IMR-90 (cell line): ENCODE results near the gene DSG1. TPM values are rescaled to one million over a fixed set of nuclear protein-coding genes. Genes with fewer than 3 reads are reported as not detected.

Experiments
- ATAC-seq: fragments of 200-7000 bp; cut with Tn5 transposase; 2 replicates; pipeline ENCODE4 v1.9.1; 2020; ENCODE audit warnings: low read depth, mild to moderate bottlenecking, moderate library complexity
- BruUV-seq: library from RNA; stranded (reverse); fragments of 400-500 nt; replicated peaks from 2 replicates; lab custom pipeline; 2021; lab: Mats Ljungman, UMichigan
- CTCF ChIA-PET: fragments of 300-600 bp; formaldehyde crosslinking; extraction: SDS; loops from one replicate; lab custom pipeline; 2021; ENCODE audit warnings: antibody characterized with exemption; lab: Yijun Ruan, JAX
- POLR2A ChIA-PET: fragments of 300-600 bp; sonication (Branson Sonifier 250); formaldehyde crosslinking; loops from one replicate; lab custom pipeline; 2022; ENCODE audit warnings: antibody characterized with exemption; ENCODE audit not compliant: unreplicated experiment; lab: Charles Lee
- DNase-seq: peaks from one replicate; pipeline ENCODE4 v3.0.0; 2013
- H2AFZ ChIP-seq: replicated peaks from 2 replicates; pipeline ENCODE3; 2013; ENCODE audit warnings: low read length, mild to moderate bottlenecking; ENCODE audit not compliant: poor library complexity
- H2AK5ac ChIP-seq: 2 replicates; pipeline ENCODE4 v1.6.1; 2013; ENCODE audit warnings: low read depth, low read length, inconsistent platforms
- H2AK9ac ChIP-seq: replicated peaks from 2 replicates; pipeline ENCODE3; 2013; ENCODE audit warnings: mild to moderate bottlenecking, low read depth, low read length, moderate library complexity; ENCODE audit not compliant: poor library complexity
- H2BK120ac ChIP-seq: 2 replicates; pipeline ENCODE4 v1.6.1; 2013; ENCODE audit warnings: low read depth, low read length, inconsistent platforms
- H2BK15ac ChIP-seq: 3 replicates; pipeline ENCODE4 v1.6.1; 2013; ENCODE audit warnings: low read depth, low read length, inconsistent platforms
- H2BK20ac ChIP-seq: 2 replicates; pipeline ENCODE4 v1.6.1; 2013; ENCODE audit warnings: low read depth, mild to moderate bottlenecking, inconsistent platforms, low read length, moderate library complexity
- H2BK5ac ChIP-seq: 2 replicates; pipeline ENCODE4 v1.6.1; 2013; ENCODE audit warnings: mild to moderate bottlenecking, low read depth, low read length, inconsistent platforms; ENCODE audit not compliant: poor library complexity, severe bottlenecking
- H3K14ac ChIP-seq: replicated peaks from 2 replicates; pipeline ENCODE4 v1.6.1; 2013; ENCODE audit warnings: low read depth, low read length, inconsistent platforms
- H3K18ac ChIP-seq: 2 replicates; pipeline ENCODE4 v1.6.1; 2013; ENCODE audit warnings: low read depth, low read length, control low read depth
- H3K23ac ChIP-seq: 2 replicates; pipeline ENCODE4 v1.6.1; 2013; ENCODE audit warnings: low read depth, low read length, inconsistent platforms
- H3K27ac ChIP-seq: 2 replicates; pipeline ENCODE4 v1.5.1; 2013; ENCODE audit warnings: mild to moderate bottlenecking, control low read depth, low read length; ENCODE audit not compliant: insufficient read depth
- H3K27me3 ChIP-seq: 2 replicates; pipeline ENCODE4 v1.6.1; 2013; ENCODE audit warnings: low read length; ENCODE audit not compliant: control insufficient read depth, insufficient read depth
- H3K36me3 ChIP-seq: 2 replicates; pipeline ENCODE4 v1.6.1; 2013; ENCODE audit warnings: low read length, mixed read lengths; ENCODE audit not compliant: control insufficient read depth, insufficient read depth
- H3K4ac ChIP-seq: 2 replicates; pipeline ENCODE4 v1.6.1; 2013; ENCODE audit warnings: low read depth, low read length, inconsistent platforms
- H3K4me1 ChIP-seq: 2 replicates; pipeline ENCODE4 v1.6.1; 2013; ENCODE audit warnings: low read length, mixed read lengths; ENCODE audit not compliant: control insufficient read depth, insufficient read depth
- H3K4me2 ChIP-seq: 2 replicates; pipeline ENCODE4 v1.6.1; 2013; ENCODE audit warnings: low read depth, mild to moderate bottlenecking, control low read depth, low read length, moderate library complexity
- H3K4me3 ChIP-seq: 2 replicates; pipeline ENCODE4 v1.5.1; 2013; ENCODE audit warnings: low read depth, mild to moderate bottlenecking, control low read depth, low read length, moderate library complexity; ENCODE audit not compliant: insufficient read depth
- H3K56ac ChIP-seq: 2 replicates; pipeline ENCODE4 v1.6.1; 2013; ENCODE audit warnings: low read length, inconsistent platforms; ENCODE audit not compliant: insufficient read depth; ENCODE audit errors: extremely low read depth
- H3K79me1 ChIP-seq, 2 experiments: 2 replicates each; pipeline ENCODE4 v1.6.1; 2013; ENCODE audit warnings: low read length in 2 of 2, inconsistent platforms in 1 of 2, low read depth in 1 of 2
- H3K9ac ChIP-seq: 2 replicates; pipeline ENCODE4 v1.6.1; 2013; ENCODE audit warnings: low read depth, low read length, control low read depth
- H3K9me1 ChIP-seq: 2 replicates; pipeline ENCODE4 v1.6.1; 2013; ENCODE audit warnings: low read length, inconsistent platforms; ENCODE audit not compliant: insufficient read depth
- H3K9me3 ChIP-seq: 2 replicates; pipeline ENCODE4 v1.6.1; 2013; ENCODE audit warnings: low read length; ENCODE audit not compliant: control insufficient read depth, insufficient read depth
- H4K20me1 ChIP-seq: 2 replicates; pipeline ENCODE4 v1.6.1; 2013; ENCODE audit warnings: low read length, inconsistent platforms; ENCODE audit not compliant: insufficient read depth
- H4K5ac ChIP-seq: 2 replicates; pipeline ENCODE4 v1.6.1; 2013; ENCODE audit warnings: mild to moderate bottlenecking, low read depth, low read length, control low read depth
- H4K8ac ChIP-seq, 2 experiments: 2 replicates each; pipeline ENCODE4 v1.6.1; 2013; ENCODE audit warnings: low read depth in 2 of 2, low read length in 2 of 2, control low read depth in 1 of 2, inconsistent platforms in 1 of 2
- H4K91ac ChIP-seq: 2 replicates; pipeline ENCODE4 v1.6.1; 2013; ENCODE audit warnings: low read depth, low read length, inconsistent platforms; ENCODE audit not compliant: insufficient read depth
- BHLHE40 ChIP-seq: fragments of 150-350 bp; IDR thresholded peaks from 2 replicates; pipeline ENCODE4 v1.6.1; 2016; ENCODE audit warnings: mild to moderate bottlenecking, low read depth, low read length
- CEBPB ChIP-seq: IDR thresholded peaks from 2 replicates; pipeline ENCODE4 v1.6.1; 2012; ENCODE audit warnings: low read depth, low read length, improper control_type of control experiment
- CHD1 ChIP-seq: IDR thresholded peaks from 2 replicates; pipeline ENCODE4 v1.6.1; 2012; ENCODE audit warnings: low read depth, low read length, improper control_type of control experiment
- FOS ChIP-seq: fragments of 150-350 bp; IDR thresholded peaks from 2 replicates; pipeline ENCODE4 v1.6.1; 2016; ENCODE audit warnings: low read depth, low read length
- MAFK ChIP-seq: IDR thresholded peaks from 2 replicates; pipeline ENCODE4 v1.6.1; 2012; ENCODE audit warnings: low read depth, low read length, improper control_type of control experiment
- MAZ ChIP-seq: IDR thresholded peaks from 2 replicates; pipeline ENCODE4 v1.6.1; 2012; ENCODE audit warnings: low read depth, mild to moderate bottlenecking, low read length, improper control_type of control experiment, moderate library complexity, borderline replicate concordance
- MXI1 ChIP-seq: IDR thresholded peaks from 2 replicates; pipeline ENCODE4 v1.6.1; 2012; ENCODE audit warnings: low read depth, mild to moderate bottlenecking, low read length, moderate library complexity, borderline replicate concordance
- POLR2A ChIP-seq: IDR thresholded peaks from 2 replicates; pipeline ENCODE4 v1.6.1; 2012; ENCODE audit warnings: mild to moderate bottlenecking, low read depth, low read length
- RAD21 ChIP-seq: IDR thresholded peaks from 2 replicates; pipeline ENCODE4 v1.6.1; 2012; ENCODE audit warnings: low read length, improper control_type of control experiment
- RCOR1 ChIP-seq: IDR thresholded peaks from 2 replicates; pipeline ENCODE4 v1.6.1; 2012; ENCODE audit warnings: mild to moderate bottlenecking, low read length, improper control_type of control experiment; ENCODE audit not compliant: insufficient replicate concordance
- RFX5 ChIP-seq: IDR thresholded peaks from 2 replicates; pipeline ENCODE4 v1.8.0; 2012; ENCODE audit warnings: low read depth, mild to moderate bottlenecking, low read length, moderate library complexity
- SMC3 ChIP-seq: fragments of 150-350 bp; IDR thresholded peaks from 2 replicates; pipeline ENCODE4 v1.6.1; 2016; ENCODE audit warnings: low read depth, mild to moderate bottlenecking, antibody characterized with exemption, low read length, moderate library complexity
- dilution Hi-C: fragments of 300-500 bp; cut with HindIII; formaldehyde crosslinking; loops from one replicate; pipeline ENCODE4 v1.14.3; 2018; ENCODE audit warnings: low sequenced_read_pairs; ENCODE audit not compliant: unreplicated experiment
- in situ Hi-C: fragments of 300-500 bp; cut with MboI; formaldehyde crosslinking; loops from 3 replicates; pipeline ENCODE4 v1.14.3; 2019; ENCODE audit warnings: low sequenced_read_pairs, inconsistent platforms, mixed read lengths
- intact Hi-C: fragments of 100-400 bp; cut with micrococcal nuclease; formaldehyde crosslinking; loops from 2 replicates; pipeline ENCODE4 v1.10.0; 2022
- polyA plus RNA-seq, 3 experiments: library from polyadenylated mRNA; depleted of rRNA; stranded (reverse); fragments of >200 nt; gene quantifications; 2 replicates each; pipeline ENCODE4 v1.2.3, GENCODE V29; 2012; ENCODE audit warnings: low replicate concordance in 1 of 3
- total RNA-seq: library from RNA; depleted of rRNA; stranded (reverse); fragments of >200 nt; gene quantifications from 2 replicates; pipeline ENCODE4 v1.2.3, GENCODE V29; 2012
- TF ChIP-seq, protein P1 (sequence below): fragments of 150-350 bp; IDR thresholded peaks from 2 replicates; pipeline ENCODE4 v1.6.1; 2017; ENCODE audit warnings: mild to moderate bottlenecking, antibody characterized with exemption, low read length, low read depth
- TF ChIP-seq, protein P2 (sequence below): fragments of 150-350 bp; IDR thresholded peaks from 2 replicates; pipeline ENCODE4 v1.6.1; 2016; ENCODE audit warnings: low read depth, mild to moderate bottlenecking, low read length, moderate library complexity, borderline replicate concordance
- TF ChIP-seq, protein P3 (sequence below): conservative IDR thresholded peaks from 2 replicates; pipeline ENCODE4 v1.5.1; 2012; ENCODE audit warnings: mild to moderate bottlenecking, low read depth, low read length, improper control_type of control experiment

The DSG1 gene
- total and polyA plus RNA-seq, 2 of the 4 experiments (the other 2 are of a cell fraction) = not detected

DNA sequence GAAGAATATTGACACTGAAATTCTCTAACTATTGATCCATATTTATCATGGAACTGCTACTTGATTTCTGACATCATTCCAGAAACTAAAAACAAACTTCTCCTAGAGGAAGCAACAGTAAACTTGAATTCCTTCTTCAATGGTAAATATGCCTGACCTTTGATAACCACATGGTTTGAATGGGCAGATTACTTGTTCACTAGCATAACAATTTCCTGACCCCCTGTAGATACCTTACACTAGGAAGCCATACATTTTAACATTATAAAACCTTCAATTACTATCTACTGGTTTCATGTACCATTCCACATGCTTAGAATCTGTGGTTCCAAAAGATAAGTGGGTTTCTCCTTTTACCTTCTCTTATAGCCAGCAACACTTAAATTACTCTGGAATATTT, 36.5 kb upstream of the DSG1 start:
- Histone ChIP-seq H3K9me3 (no peaks in the 10 kb centered on the region), H4K91ac (no peak overlapping the region), H2BK20ac (no peak overlapping the region), H2BK15ac (no peak overlapping the region), H3K23ac (no peak overlapping the region), H3K4ac (no peak overlapping the region), H3K9me1 (no peaks in the 10 kb centered on the region), H2BK120ac (no peak overlapping the region), H2AK9ac (no peak overlapping the region), H3K27me3 (no peaks in the 10 kb centered on the region), H3K56ac (no peak overlapping the region), H3K27ac (no peak overlapping the region), H3K4me3 (no peak overlapping the region), H3K4me1 (no peaks in the 10 kb centered on the region), H2BK5ac (no peak overlapping the region), H3K18ac (no peak overlapping the region), H4K20me1 (no peaks in the 10 kb centered on the region), H3K4me2 (no peak overlapping the region), H3K9ac (no peak overlapping the region), H4K5ac (no peak overlapping the region), H3K14ac (no peak overlapping the region), H4K8ac (no peak overlapping the region), H2AFZ (no peak overlapping the region), H3K79me1 (no peaks in the 10 kb centered on the region), H2AK5ac (no peak overlapping the region), H3K36me3 (no peaks in the 10 kb centered on the region)
- dilution Hi-C loops = no loop called here
- in situ Hi-C loops = no loop called here
- ATAC-seq (no peak), DNase-seq (no peak)
- POLR2A ChIA-PET = no interaction called here
- intact Hi-C loops = no loop called here
- CTCF ChIA-PET = no interaction called here
- TF ChIP-seq, protein P1, sequence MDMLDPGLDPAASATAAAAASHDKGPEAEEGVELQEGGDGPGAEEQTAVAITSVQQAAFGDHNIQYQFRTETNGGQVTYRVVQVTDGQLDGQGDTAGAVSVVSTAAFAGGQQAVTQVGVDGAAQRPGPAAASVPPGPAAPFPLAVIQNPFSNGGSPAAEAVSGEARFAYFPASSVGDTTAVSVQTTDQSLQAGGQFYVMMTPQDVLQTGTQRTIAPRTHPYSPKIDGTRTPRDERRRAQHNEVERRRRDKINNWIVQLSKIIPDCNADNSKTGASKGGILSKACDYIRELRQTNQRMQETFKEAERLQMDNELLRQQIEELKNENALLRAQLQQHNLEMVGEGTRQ = no peak
- TF ChIP-seq POLR2A (no peak), SMC3 (no peak), MAZ (no peak), FOS (no peak), CHD1 (no peak), MXI1 (no peak), MAFK (no peak), RCOR1 (no peak), BHLHE40 (no peak), RAD21 (no peak), CEBPB (no peak), RFX5 (no peak)
- TF ChIP-seq, protein P2, sequence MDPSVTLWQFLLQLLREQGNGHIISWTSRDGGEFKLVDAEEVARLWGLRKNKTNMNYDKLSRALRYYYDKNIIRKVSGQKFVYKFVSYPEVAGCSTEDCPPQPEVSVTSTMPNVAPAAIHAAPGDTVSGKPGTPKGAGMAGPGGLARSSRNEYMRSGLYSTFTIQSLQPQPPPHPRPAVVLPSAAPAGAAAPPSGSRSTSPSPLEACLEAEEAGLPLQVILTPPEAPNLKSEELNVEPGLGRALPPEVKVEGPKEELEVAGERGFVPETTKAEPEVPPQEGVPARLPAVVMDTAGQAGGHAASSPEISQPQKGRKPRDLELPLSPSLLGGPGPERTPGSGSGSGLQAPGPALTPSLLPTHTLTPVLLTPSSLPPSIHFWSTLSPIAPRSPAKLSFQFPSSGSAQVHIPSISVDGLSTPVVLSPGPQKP = no peak
- TF ChIP-seq, protein P3, sequence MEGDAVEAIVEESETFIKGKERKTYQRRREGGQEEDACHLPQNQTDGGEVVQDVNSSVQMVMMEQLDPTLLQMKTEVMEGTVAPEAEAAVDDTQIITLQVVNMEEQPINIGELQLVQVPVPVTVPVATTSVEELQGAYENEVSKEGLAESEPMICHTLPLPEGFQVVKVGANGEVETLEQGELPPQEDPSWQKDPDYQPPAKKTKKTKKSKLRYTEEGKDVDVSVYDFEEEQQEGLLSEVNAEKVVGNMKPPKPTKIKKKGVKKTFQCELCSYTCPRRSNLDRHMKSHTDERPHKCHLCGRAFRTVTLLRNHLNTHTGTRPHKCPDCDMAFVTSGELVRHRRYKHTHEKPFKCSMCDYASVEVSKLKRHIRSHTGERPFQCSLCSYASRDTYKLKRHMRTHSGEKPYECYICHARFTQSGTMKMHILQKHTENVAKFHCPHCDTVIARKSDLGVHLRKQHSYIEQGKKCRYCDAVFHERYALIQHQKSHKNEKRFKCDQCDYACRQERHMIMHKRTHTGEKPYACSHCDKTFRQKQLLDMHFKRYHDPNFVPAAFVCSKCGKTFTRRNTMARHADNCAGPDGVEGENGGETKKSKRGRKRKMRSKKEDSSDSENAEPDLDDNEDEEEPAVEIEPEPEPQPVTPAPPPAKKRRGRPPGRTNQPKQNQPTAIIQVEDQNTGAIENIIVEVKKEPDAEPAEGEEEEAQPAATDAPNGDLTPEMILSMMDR = no peak
- no TSS peak for BruUV-seq
